Astrocyte of the cerebellum (primary cell): ENCODE results near the gene PEMT.

Experiments
- DNase-seq: peaks from one replicate; pipeline ENCODE4 v3.0.0-alpha.2; 2011; ENCODE audit warnings: low read depth
- H3K4me3 ChIP-seq: 2 replicates; pipeline ENCODE4 v1.5.1; 2011; ENCODE audit warnings: mild to moderate bottlenecking, low read depth, low read length, moderate library complexity
- in situ Hi-C: cut with HindIII; loops from 2 replicates; pipeline ENCODE4 v1.10.0; 2017; ENCODE audit warnings: low sequenced_read_pairs
- TF ChIP-seq, protein P1 (sequence below): IDR thresholded peaks from 2 replicates; pipeline ENCODE4 v1.5.1; 2012; ENCODE audit warnings: low read length, low read depth, moderate library complexity, mild to moderate bottlenecking; ENCODE audit errors: missing control alignments

Gene PEMT

DNA sequence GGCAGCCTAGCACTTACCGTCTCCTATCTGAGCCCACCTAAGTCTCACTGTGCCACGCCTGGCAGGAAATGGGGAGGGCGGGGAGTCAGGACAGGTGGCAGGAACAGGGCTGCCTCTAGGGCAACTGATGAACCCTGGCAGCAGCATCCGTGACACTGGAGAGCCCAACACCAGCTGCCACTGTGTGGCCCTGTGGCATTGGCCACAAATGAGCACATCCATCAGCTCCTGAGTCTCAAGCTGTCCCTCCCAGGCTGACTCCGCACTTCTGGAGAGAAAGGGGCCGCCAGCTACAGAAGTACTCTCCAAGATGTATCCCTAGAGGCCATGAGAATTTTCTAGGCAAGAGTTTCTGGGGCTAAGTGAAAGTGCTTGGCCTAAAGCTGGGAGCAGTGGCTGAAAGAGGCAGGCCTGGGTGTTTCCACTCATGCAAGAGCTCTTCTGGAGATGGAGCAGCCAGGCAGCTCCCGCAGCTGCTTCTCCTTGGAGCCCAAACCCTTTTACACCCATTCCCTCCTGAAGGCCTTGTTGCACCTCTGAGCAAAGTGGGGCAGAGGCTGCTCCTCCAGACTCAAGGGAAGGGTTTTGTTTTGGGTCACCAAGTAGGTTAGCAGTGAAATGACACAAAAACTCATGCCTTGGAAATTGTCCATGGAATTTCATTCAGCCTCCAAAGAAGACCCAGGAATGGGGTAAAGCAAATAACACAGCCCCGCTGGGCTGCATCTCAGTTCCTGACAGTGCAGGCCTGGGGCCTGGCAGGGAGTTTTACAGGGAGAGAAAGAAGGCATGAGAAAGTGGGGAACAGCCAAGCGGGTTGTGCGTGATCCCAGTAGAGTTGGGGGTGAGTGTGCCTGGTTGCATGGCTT is 25.8 kb downstream of the PEMT start:
- DNase-seq: no peak
- TF ChIP-seq, protein P1, sequence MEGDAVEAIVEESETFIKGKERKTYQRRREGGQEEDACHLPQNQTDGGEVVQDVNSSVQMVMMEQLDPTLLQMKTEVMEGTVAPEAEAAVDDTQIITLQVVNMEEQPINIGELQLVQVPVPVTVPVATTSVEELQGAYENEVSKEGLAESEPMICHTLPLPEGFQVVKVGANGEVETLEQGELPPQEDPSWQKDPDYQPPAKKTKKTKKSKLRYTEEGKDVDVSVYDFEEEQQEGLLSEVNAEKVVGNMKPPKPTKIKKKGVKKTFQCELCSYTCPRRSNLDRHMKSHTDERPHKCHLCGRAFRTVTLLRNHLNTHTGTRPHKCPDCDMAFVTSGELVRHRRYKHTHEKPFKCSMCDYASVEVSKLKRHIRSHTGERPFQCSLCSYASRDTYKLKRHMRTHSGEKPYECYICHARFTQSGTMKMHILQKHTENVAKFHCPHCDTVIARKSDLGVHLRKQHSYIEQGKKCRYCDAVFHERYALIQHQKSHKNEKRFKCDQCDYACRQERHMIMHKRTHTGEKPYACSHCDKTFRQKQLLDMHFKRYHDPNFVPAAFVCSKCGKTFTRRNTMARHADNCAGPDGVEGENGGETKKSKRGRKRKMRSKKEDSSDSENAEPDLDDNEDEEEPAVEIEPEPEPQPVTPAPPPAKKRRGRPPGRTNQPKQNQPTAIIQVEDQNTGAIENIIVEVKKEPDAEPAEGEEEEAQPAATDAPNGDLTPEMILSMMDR: no peak
- in situ Hi-C loops: no loop called here
- no peak overlapping the region for H3K4me3 ChIP-seq

DNA sequence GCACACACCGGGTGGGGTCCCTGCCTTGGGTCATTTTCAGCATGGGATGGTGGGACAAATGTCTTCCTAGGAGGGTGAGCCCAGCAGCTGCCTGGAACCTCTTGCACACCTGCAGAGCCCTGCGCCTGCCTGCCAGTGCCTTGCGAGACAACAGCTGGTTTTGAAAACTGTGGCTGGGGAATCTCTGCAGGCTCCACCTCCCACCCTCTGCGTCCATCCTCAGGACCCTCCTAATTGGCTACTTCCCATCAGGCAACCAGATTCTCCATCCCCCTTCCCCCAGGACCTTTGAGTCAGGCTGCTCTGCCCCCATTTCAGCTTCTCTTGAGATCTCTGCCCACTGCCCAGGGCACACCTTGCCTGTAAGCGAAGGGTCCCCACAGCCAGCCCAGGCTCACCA is 26.6 kb downstream of the PEMT start:
- in situ Hi-C loops: no loop called here
- DNase-seq: no peak
- TF ChIP-seq, protein P1: no peak
- no peak overlapping the region for H3K4me3 ChIP-seq

DNA sequence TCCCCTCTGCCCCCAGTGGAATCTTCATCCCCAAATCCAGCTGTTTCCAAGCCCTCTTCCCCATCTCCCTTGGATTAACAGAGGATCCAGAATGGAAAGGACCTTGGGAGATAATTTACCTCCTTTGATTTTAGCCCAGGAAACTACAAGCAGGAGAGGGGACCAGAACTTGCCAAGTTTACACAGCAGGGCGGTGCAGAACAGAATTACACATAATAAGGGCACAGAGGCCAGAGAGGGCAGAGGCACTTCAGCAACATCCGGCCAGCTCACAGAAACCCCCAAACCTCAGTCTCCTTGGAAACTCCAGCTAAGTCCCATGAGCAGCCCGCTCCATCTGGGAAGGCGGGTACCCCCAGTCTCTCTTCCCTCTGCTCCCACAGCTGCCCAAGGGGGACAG is 27.2 kb downstream of the PEMT start:
- DNase-seq: no peak
- no peak overlapping the region for H3K4me3 ChIP-seq
- in situ Hi-C loops: no loop called here
- TF ChIP-seq, protein P1: no peak

GRCh38 chr17:17563530-17563929 is 28.0 kb downstream of the PEMT start:
- TF ChIP-seq, protein P1: no peak
- no peak overlapping the region for H3K4me3 ChIP-seq
- in situ Hi-C loops: no loop called here
- DNase-seq: no peak

DNA sequence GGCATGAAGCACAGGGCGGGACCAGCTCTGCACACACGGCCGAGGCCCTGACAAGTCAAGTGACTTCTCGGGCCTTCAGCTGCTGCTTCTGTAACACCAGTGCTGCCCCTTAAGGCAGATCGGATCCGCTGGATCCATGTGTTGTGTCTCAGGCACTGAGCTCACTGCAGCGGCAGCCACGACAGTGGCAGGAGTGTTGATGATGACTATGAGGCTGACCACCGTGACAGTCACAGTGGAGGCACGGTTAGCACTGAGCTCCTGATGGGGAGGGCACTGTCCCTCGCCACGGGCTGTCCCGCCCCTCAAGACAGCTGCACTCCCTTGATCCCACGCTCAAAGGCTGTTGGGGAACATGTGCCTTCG is 29.4 kb downstream of the PEMT start:
- in situ Hi-C loops: no loop called here
- DNase-seq: no peak
- TF ChIP-seq, protein P1: no peak
- H3K4me3 ChIP-seq: no peak overlapping the region

DNA sequence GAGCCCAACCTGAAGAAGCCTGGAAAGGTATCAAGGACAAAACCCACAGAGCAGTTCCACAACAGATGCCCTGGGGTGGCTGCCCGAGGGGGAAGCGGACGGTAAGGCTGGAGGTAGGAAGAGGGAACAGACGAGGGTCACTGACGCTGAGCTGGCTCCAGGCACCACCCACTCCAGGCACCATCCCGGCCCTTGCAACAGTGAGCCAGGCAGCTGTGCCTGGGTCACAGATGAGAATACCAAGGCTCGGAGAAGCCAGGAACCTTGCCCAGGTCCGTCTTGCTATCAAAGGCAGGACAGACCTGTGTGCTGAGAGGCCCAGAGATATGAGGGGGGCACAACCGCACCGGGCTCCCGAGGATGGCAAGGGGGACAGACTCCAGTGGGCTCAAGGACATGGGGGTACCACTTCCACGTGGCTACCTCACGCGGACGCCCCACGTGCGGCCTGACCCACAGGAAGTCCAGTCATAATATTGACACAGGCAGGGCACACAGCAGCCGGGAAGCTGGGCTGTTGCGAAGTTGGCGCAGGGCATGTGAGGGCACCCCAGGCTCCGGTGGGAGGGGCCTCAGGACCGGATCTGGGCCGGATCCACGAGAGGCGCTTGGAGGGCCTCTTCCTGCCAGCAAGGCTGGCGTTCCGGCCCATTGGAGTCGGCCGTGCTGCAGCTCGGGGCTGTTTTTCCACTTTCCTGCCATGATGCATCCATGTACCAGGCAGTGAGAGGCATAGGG is 29.9 kb downstream of the PEMT start:
- no peak overlapping the region for H3K4me3 ChIP-seq
- TF ChIP-seq, protein P1: no peak
- DNase-seq: no peak
- in situ Hi-C loops: no loop called here
